CD14-positive monocyte (primary cell): Measurements from ENCODE around the gene TSEN15. TPM values are rescaled to one million over a fixed set of nuclear protein-coding genes. Genes with fewer than 3 reads are reported as not detected.

Experiments
- DNase-seq, 3 donors: peaks; one replicate each; pipeline ENCODE4 v3.0.0-alpha.2; 2011 to 2022
- H2AFZ ChIP-seq: 2 replicates; pipeline ENCODE4 v1.6.0; 2012; ENCODE audit warnings: mild to moderate bottlenecking, low read depth, low read length, inconsistent platforms; ENCODE audit not compliant: insufficient read depth, poor library complexity, severe bottlenecking
- H3K27ac ChIP-seq, 2 donors: 1 replicate in 1 of 2; 2 replicates in 1 of 2; pipeline ENCODE4 v1.5.1; 2012 to 2013; ENCODE audit warnings: low read length in 2 of 2, control low read depth in 1 of 2, inconsistent platforms in 1 of 2, low read depth in 1 of 2, mild to moderate bottlenecking in 1 of 2
- H3K27me3 ChIP-seq, 2 donors: one replicate each; pipeline versions ENCODE4 v1.6.0 to v1.6.1; 2011 to 2013; ENCODE audit warnings: low read length in 2 of 2; ENCODE audit not compliant: control insufficient read depth in 2 of 2, insufficient read depth in 2 of 2
- H3K36me3 ChIP-seq, 2 donors: replicated peaks in 1 of 2; 1 replicate in 1 of 2; 2 replicates in 1 of 2; pipeline versions ENCODE4 v1.5.1 to v1.6.1; 2012 to 2013; ENCODE audit warnings: low read length in 2 of 2, control low read depth in 1 of 2, inconsistent platforms in 1 of 2, mild to moderate bottlenecking in 1 of 2; ENCODE audit not compliant: insufficient read depth in 2 of 2, control insufficient read depth in 1 of 2
- H3K4me1 ChIP-seq, 2 donors: 1 replicate in 1 of 2; 2 replicates in 1 of 2; pipeline versions ENCODE4 v1.5.1 to v1.6.1; 2012 to 2013; ENCODE audit warnings: low read length in 2 of 2, control low read depth in 1 of 2, inconsistent platforms in 1 of 2, mild to moderate bottlenecking in 1 of 2, moderate library complexity in 1 of 2; ENCODE audit not compliant: insufficient read depth in 2 of 2, control insufficient read depth in 1 of 2
- H3K4me2 ChIP-seq: replicated peaks from 2 replicates; pipeline ENCODE3; 2012; ENCODE audit warnings: low read length, moderate library complexity, mild to moderate bottlenecking; ENCODE audit not compliant: poor library complexity, severe bottlenecking; ENCODE audit errors: extremely low read depth
- H3K4me3 ChIP-seq, 3 experiments: fragments of 200-600 bp in 1 of 3; sonication (generic) in 1 of 3; replicated peaks in 1 of 3; 1 replicate in 2 of 3; 2 replicates in 1 of 3; pipeline ENCODE4 v1.5.1; 2011 to 2013; ENCODE audit warnings: low read length in 3 of 3, mild to moderate bottlenecking in 3 of 3, control low read depth in 2 of 3, low read depth in 2 of 3, inconsistent platforms in 1 of 3, moderate library complexity in 1 of 3
- H3K79me2 ChIP-seq: 2 replicates; pipeline ENCODE4 v1.6.0; 2012; ENCODE audit warnings: mild to moderate bottlenecking, control low read depth, inconsistent platforms, low read length, moderate library complexity; ENCODE audit not compliant: insufficient read depth
- H3K9ac ChIP-seq: 2 replicates; pipeline ENCODE4 v1.6.0; 2017; ENCODE audit warnings: low read length, mild to moderate bottlenecking; ENCODE audit not compliant: insufficient read depth, poor library complexity, severe bottlenecking
- H3K9me3 ChIP-seq, 2 donors: replicated peaks in 1 of 2; 1 replicate in 1 of 2; 2 replicates in 1 of 2; pipeline versions ENCODE4 v1.5.1 to v1.6.1; 2012 to 2013; ENCODE audit warnings: low read length in 2 of 2, control low read depth in 1 of 2; ENCODE audit not compliant: control insufficient read depth in 1 of 2, insufficient read depth in 1 of 2
- H4K20me1 ChIP-seq: 2 replicates; pipeline ENCODE4 v1.6.0; 2012; ENCODE audit warnings: mild to moderate bottlenecking, low read length, control low read depth, moderate library complexity; ENCODE audit not compliant: insufficient read depth
- H3K27ac Mint-ChIP-seq, 7 donors: one replicate each; pipeline ENCODE4 v1.8.0; 2020; ENCODE audit warnings: mild to moderate bottlenecking in 7 of 7, mixed read lengths in 7 of 7, moderate library complexity in 6 of 7, inconsistent platforms in 2 of 7
- H3K27me3 Mint-ChIP-seq, 3 donors: one replicate each; pipeline ENCODE4 v1.8.0; 2021 to 2022; ENCODE audit warnings: low read depth in 3 of 3, mild to moderate bottlenecking in 3 of 3, mixed read lengths in 3 of 3, moderate library complexity in 3 of 3, inconsistent platforms in 1 of 3
- H3K36me3 Mint-ChIP-seq, 2 donors: one replicate each; pipeline ENCODE4 v1.8.0; 2020; ENCODE audit warnings: mixed read lengths in 2 of 2, inconsistent platforms in 1 of 2, mild to moderate bottlenecking in 1 of 2
- H3K4me1 Mint-ChIP-seq: one replicate; pipeline ENCODE4 v1.8.0; 2020; ENCODE audit warnings: mild to moderate bottlenecking, mixed read lengths
- H3K4me3 Mint-ChIP-seq, 2 donors: one replicate each; pipeline ENCODE4 v1.8.0; 2020; ENCODE audit warnings: mild to moderate bottlenecking in 2 of 2, mixed read lengths in 2 of 2, moderate library complexity in 1 of 2
- H3K9me3 Mint-ChIP-seq, 7 donors: one replicate each; pipeline ENCODE4 v1.8.0; 2020 to 2022; ENCODE audit warnings: mixed read lengths in 7 of 7, mild to moderate bottlenecking in 6 of 7, moderate library complexity in 6 of 7, inconsistent platforms in 2 of 7
- CTCF ChIP-seq: fragments of 200-600 bp; IDR thresholded peaks from one replicate; pipeline ENCODE4 v1.8.0; 2022; ENCODE audit warnings: antibody characterized with exemption, mild to moderate bottlenecking
- WGBS: methylation state at CpG from one replicate; pipeline ENCODE4 v1.1.5; 2013; ENCODE audit warnings: missing lambda C conversion rate; ENCODE audit not compliant: insufficient coverage; 5-methylcytosine and 5-hydroxymethylcytosine counted together
- intact Hi-C, 2 donors: fragments of 100-400 bp; cut with micrococcal nuclease; formaldehyde crosslinking; loops; one replicate each; pipeline versions ENCODE4 v1.15.0 to v1.15.1; 2023
- polyA plus RNA-seq, 3 donors: library from polyadenylated mRNA; depleted of rRNA in 1 of 3; unstranded in 2 of 3; stranded (reverse) in 1 of 3; fragments of 300-500 nt in 2 of 3; fragments of >200 nt in 1 of 3; fragmentation: Illumina TruSeq in 2 of 3; gene quantifications; 1 replicate in 2 of 3; 2 replicates in 1 of 3; pipeline ENCODE4 v1.2.3, GENCODE V29; 2012 to 2021

Gene TSEN15
- polyA plus RNA-seq, 3 donors = 11.8 to 29.4 (median 23.4) TPM

DNA sequence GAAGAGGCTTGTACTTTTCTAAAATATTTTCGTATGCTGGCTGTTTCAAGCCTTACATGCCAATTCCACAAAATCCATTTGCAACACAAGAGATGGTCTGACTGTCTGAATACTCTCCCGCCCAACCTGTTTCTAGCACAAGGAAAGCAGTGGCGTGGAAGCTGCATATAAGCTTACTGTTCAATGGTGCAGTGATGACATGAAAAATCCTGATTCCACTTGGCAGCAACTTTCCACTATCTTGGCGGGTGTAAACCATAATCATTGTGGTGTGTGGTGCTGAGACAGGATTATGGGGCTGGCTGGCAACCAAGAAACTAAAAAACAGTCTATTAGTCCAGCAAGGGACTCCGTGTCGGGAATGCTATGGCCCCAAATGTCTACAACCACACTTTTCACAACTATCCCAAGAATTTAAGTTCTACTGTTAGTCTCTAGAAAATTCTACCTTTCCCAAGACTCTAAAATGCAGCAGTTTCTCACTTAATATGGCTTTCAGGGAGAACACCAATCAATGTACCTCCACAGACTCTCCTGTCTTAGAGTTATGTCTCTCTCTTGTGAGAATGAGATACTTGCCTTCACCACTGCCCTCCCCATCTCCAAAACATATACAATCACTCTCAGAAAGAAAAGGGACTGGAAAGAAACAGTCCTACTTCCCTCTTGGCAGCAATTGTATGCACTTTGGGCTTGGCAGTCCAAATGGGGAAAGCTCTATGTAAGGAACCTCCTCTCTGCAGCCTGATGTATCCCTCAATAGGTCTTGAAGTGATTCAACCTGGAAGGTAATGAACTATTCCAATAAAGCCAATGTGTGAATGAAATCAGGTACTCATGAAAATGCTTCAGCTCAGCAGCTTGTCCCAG lies 23.5 kb upstream of the TSEN15 start:
- peaks cover 0 to 4% (median 1%) of the 10 kb centered on the region in 3 donors for H3K27me3 Mint-ChIP-seq
- TF ChIP-seq CTCF = no peak
- no peaks in the 10 kb centered on the region for H3K9me3 ChIP-seq
- no peaks in the 10 kb centered on the region for H4K20me1 ChIP-seq
- WGBS = 96% methylated on average over 4 of the region's 6 CpGs
- no peaks in the 10 kb centered on the region for H3K36me3 ChIP-seq
- H3K4me3 Mint-ChIP-seq = no peak overlapping the region
- H3K36me3 Mint-ChIP-seq = no peaks in the 10 kb centered on the region
- no peak overlapping the region for H3K27ac Mint-ChIP-seq
- H3K4me3 ChIP-seq = no peak overlapping the region
- intact Hi-C loops = no loop called here
- H3K27ac ChIP-seq = no peak overlapping the region
- no peaks in the 10 kb centered on the region for H3K79me2 ChIP-seq
- no peak overlapping the region for H3K4me2 ChIP-seq
- no peak overlapping the region for H3K9ac ChIP-seq
- H3K27me3 ChIP-seq = peaks cover 0 to 1% of the 10 kb centered on the region in 2 donors
- H3K4me1 ChIP-seq = peaks cover 4 to 5% of the 10 kb centered on the region in 2 donors
- H2AFZ ChIP-seq = no peak overlapping the region
- no peaks in the 10 kb centered on the region for H3K9me3 Mint-ChIP-seq
- H3K4me1 Mint-ChIP-seq = peaks cover 12% of the 10 kb centered on the region
- no peak for DNase-seq

DNA sequence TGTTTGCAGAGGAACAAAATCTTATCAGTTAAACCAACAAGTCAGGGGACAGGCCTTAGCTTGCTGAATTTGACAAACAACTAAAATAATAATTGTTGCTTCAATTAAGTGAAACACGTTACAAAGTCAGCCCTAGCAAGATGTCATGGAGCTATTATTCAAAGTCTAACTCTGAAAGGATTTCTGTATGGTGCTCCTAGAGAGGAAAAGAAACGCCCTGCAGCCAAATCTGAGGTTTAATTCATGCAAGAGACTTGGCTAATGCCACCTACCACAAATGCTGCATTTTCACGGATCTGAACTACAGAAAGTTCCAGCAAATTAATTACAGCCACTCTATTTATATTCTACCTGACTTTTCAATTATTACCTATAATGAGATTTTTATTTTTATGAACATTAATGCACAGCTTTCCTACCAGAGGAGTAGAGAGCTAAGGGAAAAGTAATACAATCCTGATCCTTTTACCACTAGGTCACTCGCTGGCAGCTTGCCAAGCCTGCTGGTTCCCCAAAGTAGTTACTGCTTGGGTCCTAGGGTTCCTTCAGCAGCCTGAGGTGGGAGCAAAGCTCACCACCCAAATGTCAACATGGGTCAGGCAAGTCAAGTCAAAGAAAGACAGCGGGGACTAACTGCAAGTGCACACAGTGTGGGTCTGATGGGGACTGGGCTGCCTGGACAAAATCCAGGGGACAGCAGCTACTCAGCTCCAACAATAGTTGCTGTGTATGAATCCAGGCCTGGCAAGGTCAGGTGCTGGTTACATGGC lies 22.5 kb upstream of the TSEN15 start:
- H3K4me2 ChIP-seq = no peak overlapping the region
- no peak overlapping the region for H3K9ac ChIP-seq
- no peak overlapping the region for H3K27ac ChIP-seq
- Mint-ChIP-seq H3K27ac (no peak overlapping the region), H3K36me3 (no peaks in the 10 kb centered on the region), H3K4me1 (peaks cover 12% of the 10 kb centered on the region), H3K9me3 (no peaks in the 10 kb centered on the region), H3K27me3 (peaks cover 3 to 4% (median 3%) of the 10 kb centered on the region in 3 donors), H3K4me3 (no peak overlapping the region)
- H3K36me3 ChIP-seq = no peaks in the 10 kb centered on the region
- H3K4me3 ChIP-seq = no peak overlapping the region
- H4K20me1 ChIP-seq = no peaks in the 10 kb centered on the region
- H3K27me3 ChIP-seq = peaks cover 0 to 2% of the 10 kb centered on the region in 2 donors
- no peak overlapping the region for H2AFZ ChIP-seq
- TF ChIP-seq CTCF = no peak
- intact Hi-C loops = no loop called here
- peak in 2 of 3 donors; percentile 5 to 12 for DNase-seq
- WGBS = no CpG with 5 or more reads among the region's 5 CpGs
- no peaks in the 10 kb centered on the region for H3K9me3 ChIP-seq
- H3K79me2 ChIP-seq = no peaks in the 10 kb centered on the region
- H3K4me1 ChIP-seq = peaks cover 4 to 5% of the 10 kb centered on the region in 2 donors
